SK-N-MC (cell line): ENCODE results near the gene SAMD7.

Experiments used
- DNase-seq: peaks from one replicate; pipeline ENCODE4 v3.0.0-alpha.2; 2011; ENCODE audit warnings: low read depth, low spot score
- H3K27ac ChIP-seq: fragments of 200-600 bp; sonication (generic); 2 replicates; pipeline ENCODE4 v1.5.1; 2016; ENCODE audit warnings: mixed run types
- H3K36me3 ChIP-seq: fragments of 200-600 bp; sonication (generic); 2 replicates; pipeline ENCODE4 v1.6.1; 2017; ENCODE audit warnings: antibody characterized with exemption, low read length, mixed read lengths; ENCODE audit not compliant: insufficient read depth
- H3K4me3 ChIP-seq: fragments of 200-600 bp; sonication (generic); 2 replicates; pipeline ENCODE4 v1.5.1; 2016
- H3K9ac ChIP-seq: fragments of 200-600 bp; sonication (generic); 2 replicates; pipeline ENCODE4 v1.8.0; 2017; ENCODE audit warnings: mixed run types, mixed read lengths; ENCODE audit not compliant: insufficient read length
- H3K9me3 ChIP-seq: fragments of 200-600 bp; sonication (generic); 2 replicates; pipeline ENCODE4 v1.6.1; 2017; ENCODE audit warnings: low read depth, mild to moderate bottlenecking, antibody characterized with exemption, low read length, moderate library complexity, mixed read lengths
- EZH2 ChIP-seq: fragments of 200-600 bp; sonication (generic); IDR thresholded peaks from one replicate; pipeline ENCODE4 v1.6.1; 2017; ENCODE audit warnings: antibody characterized with exemption
- FOXP2 ChIP-seq: optimal IDR thresholded peaks from 2 replicates; pipeline ENCODE3; 2011; ENCODE audit warnings: mild to moderate bottlenecking, moderate library complexity; ENCODE audit not compliant: insufficient read depth; ENCODE audit errors: extremely low read length, control extremely low read depth
- POLR2AphosphoS5 ChIP-seq: IDR thresholded peaks from 2 replicates; pipeline ENCODE4 v1.6.1; 2012; ENCODE audit warnings: mild to moderate bottlenecking, low read depth, low read length, borderline replicate concordance

SAMD7 gene

GRCh38 chr3:169911272-169911671, at the start of gene SAMD7:
Gene SAMD7 (plus strand): TSS chr3:169911572. CDS start chr3:169919499, 7,927 bp downstream.
- Histone ChIP-seq H3K9me3 (no peaks in the 10 kb centered on the region), H3K36me3 (no peaks in the 10 kb centered on the region), H3K27ac (no peak within 1 kb of the TSS), H3K4me3 (no peak within 1 kb of the TSS), H3K9ac (no peak within 1 kb of the TSS)
- no peak for DNase-seq
- no peak for TF ChIP-seq FOXP2
- TF ChIP-seq EZH2: no peak
- TF ChIP-seq POLR2AphosphoS5: no peak

GRCh38 chr3:169861871-169862270, 49.5 kb upstream of the SAMD7 start:
- TF ChIP-seq FOXP2: no peak
- no peak for TF ChIP-seq EZH2
- TF ChIP-seq POLR2AphosphoS5: no peak
- Histone ChIP-seq H3K27ac (no peak overlapping the region), H3K9me3 (no peaks in the 10 kb centered on the region), H3K36me3 (no peaks in the 10 kb centered on the region), H3K4me3 (no peak overlapping the region), H3K9ac (no peak overlapping the region)
- no peak for DNase-seq

- no peaks in the 10 kb centered on the region for H3K9me3 ChIP-seq
- TF ChIP-seq FOXP2 (no peak), EZH2 (no peak), POLR2AphosphoS5 (no peak)
Observed at GRCh38 chr3:169863458-169863899, 47.9 kb upstream of the SAMD7 start.

GRCh38 chr3:169864270-169864669, 47.1 kb upstream of the SAMD7 start:
- no peak overlapping the region for H3K27ac ChIP-seq
- no peak overlapping the region for H3K4me3 ChIP-seq
- no peak overlapping the region for H3K9ac ChIP-seq
- no peaks in the 10 kb centered on the region for H3K36me3 ChIP-seq
- H3K9me3 ChIP-seq: no peaks in the 10 kb centered on the region
- DNase-seq: no peak
- TF ChIP-seq FOXP2: no peak
- no peak for TF ChIP-seq EZH2
- TF ChIP-seq POLR2AphosphoS5: no peak

More at GRCh38 chr3:169863458-169863899, 47.9 kb upstream of the SAMD7 start:
- Histone ChIP-seq H3K36me3 (no peaks in the 10 kb centered on the region), H3K9ac (no peak overlapping the region), H3K4me3 (no peak overlapping the region), H3K27ac (no peak overlapping the region)
- DNase-seq: peak; percentile 62

- no peak overlapping the region for H3K4me3 ChIP-seq
- no peak overlapping the region for H3K9ac ChIP-seq
- DNase-seq: no peak
- no peak overlapping the region for H3K27ac ChIP-seq
- TF ChIP-seq FOXP2 (no peak), POLR2AphosphoS5 (no peak), EZH2 (no peak)
- H3K36me3 ChIP-seq: no peaks in the 10 kb centered on the region
- no peaks in the 10 kb centered on the region for H3K9me3 ChIP-seq
Observed at GRCh38 chr3:169865176-169865767, 46.1 kb upstream of the SAMD7 start.

GRCh38 chr3:169867584-169868210, 43.7 kb upstream of the SAMD7 start:
- Histone ChIP-seq H3K27ac (no peak overlapping the region), H3K9ac (no peak overlapping the region), H3K36me3 (no peaks in the 10 kb centered on the region), H3K4me3 (no peak overlapping the region), H3K9me3 (no peaks in the 10 kb centered on the region)
- no peak for DNase-seq
- TF ChIP-seq EZH2 (no peak), FOXP2 (no peak), POLR2AphosphoS5 (no peak)

- Histone ChIP-seq H3K4me3 (no peak overlapping the region), H3K36me3 (no peaks in the 10 kb centered on the region), H3K9ac (no peak overlapping the region), H3K27ac (no peak overlapping the region), H3K9me3 (no peaks in the 10 kb centered on the region)
- no peak for DNase-seq
- TF ChIP-seq FOXP2 (no peak), POLR2AphosphoS5 (no peak), EZH2 (no peak)
Observed at GRCh38 chr3:169868369-169868768, 43.0 kb upstream of the SAMD7 start.

GRCh38 chr3:169869484-169870220, 41.7 kb upstream of the SAMD7 start, which contains the start of gene LRRC31:
Gene LRRC31 (minus strand): TSS chr3:169869935. CDS start chr3:169869807, 128 bp downstream.
- Histone ChIP-seq H3K36me3 (no peaks in the 10 kb centered on the region), H3K9ac (no peak within 1 kb of the TSS), H3K9me3 (no peaks in the 10 kb centered on the region), H3K4me3 (no peak within 1 kb of the TSS), H3K27ac (no peak within 1 kb of the TSS)
- DNase-seq: no peak
- TF ChIP-seq EZH2: no peak
- no peak for TF ChIP-seq POLR2AphosphoS5
- TF ChIP-seq FOXP2: no peak

- DNase-seq: no peak
- Histone ChIP-seq H3K4me3 (no peak overlapping the region), H3K27ac (no peak overlapping the region), H3K9ac (no peak overlapping the region), H3K9me3 (no peaks in the 10 kb centered on the region), H3K36me3 (no peaks in the 10 kb centered on the region)
- no peak for TF ChIP-seq FOXP2
- no peak for TF ChIP-seq POLR2AphosphoS5
- no peak for TF ChIP-seq EZH2
Observed at GRCh38 chr3:169871129-169871886, 40.1 kb upstream of the SAMD7 start.
